ENCODE results near the gene MUC5AC.
"Not testable (repeated sequence)": the region's sequence is repeated elsewhere in the genome, so short reads cannot be mapped to it uniquely, and the experiment has no call there.

MUC5AC gene

DNA sequence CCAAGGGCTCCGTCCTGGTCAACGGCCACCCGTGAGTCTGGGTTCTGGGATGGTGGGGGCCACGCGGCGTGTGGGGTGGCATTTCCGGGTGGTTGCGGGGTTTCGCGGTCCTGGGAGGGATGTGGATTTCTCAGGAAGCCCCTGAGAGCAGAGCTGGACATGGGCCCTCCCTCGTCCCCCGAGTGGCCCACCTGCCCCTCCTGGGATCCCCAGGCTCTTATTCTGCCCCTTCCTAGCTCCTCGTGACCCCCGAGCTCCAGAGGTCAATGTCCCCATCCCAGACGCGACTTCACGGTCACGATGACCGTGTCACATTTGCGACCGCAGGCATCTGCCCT, 4.4 kb downstream of the MUC5AC start:
- no peak for DNase-seq (ENCODE audit: low read depth)

DNA sequence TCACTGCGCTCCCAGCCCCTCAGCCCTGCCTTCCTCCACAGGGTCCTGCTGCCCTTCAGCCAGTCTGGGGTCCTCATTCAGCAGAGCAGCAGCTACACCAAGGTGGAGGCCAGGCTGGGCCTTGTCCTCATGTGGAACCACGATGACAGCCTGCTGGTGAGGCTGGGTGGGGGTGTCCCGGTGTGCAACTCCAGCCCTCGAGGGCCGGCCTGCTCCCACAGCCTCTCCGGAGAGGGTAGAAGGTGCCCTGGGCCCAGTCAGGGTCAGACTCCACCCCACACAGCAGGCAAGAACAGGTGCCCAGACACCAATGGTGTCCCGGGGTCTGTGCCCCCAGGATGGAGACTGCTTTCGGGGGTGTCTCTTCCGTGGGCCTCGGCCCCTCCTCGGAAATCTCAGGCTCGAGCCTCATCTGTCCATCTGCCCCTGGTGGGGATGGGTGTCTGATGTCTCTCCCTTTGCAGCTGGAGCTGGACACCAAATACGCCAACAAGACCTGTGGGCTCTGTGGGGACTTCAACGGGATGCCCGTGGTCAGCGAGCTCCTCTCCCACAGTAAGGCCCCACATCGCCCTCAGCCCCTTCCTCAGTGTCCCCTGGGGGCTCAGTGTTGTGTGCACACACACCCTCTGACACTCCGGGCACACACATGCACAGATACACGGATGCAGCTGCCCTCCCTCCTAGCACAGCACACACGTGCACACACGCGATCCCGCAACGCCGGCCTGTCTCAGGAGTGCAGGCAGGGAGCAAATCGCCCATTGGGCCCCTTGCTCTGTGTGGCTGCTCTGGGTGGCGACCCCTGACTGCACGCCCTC, 4.9 kb downstream of the MUC5AC start:
- DNase-seq (ENCODE audit: low read depth), result no peak

DNA sequence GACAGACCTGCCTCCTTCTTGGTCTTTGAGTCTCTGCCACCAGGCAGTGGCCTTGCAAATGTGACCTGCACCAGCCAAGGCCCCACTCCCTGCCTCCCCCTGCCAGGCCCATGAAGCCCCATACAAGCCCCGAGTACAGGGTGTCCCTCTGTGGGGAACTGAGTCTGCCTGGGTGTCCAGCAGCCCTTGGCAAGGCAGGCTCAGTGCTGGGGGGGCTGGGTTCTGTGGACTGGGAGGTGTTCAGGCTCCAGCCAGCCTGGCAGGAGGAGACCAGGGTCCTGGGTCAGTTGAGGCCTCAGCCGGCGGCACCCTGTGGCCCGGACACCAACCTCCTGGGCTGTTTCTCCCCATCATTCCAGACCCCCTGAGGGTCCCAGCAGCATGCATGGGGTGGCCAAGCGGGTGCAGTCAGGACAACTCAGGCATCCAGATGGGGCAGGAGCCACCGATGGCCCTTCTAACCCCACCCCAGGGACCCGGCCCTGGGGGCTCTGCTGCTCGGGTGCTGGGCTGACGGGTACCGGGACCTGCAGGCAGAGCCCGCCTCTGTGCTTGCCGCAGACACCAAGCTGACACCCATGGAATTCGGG, 5.7 kb downstream of the MUC5AC start:
- DNase-seq (ENCODE audit: low read depth), result no peak

DNA sequence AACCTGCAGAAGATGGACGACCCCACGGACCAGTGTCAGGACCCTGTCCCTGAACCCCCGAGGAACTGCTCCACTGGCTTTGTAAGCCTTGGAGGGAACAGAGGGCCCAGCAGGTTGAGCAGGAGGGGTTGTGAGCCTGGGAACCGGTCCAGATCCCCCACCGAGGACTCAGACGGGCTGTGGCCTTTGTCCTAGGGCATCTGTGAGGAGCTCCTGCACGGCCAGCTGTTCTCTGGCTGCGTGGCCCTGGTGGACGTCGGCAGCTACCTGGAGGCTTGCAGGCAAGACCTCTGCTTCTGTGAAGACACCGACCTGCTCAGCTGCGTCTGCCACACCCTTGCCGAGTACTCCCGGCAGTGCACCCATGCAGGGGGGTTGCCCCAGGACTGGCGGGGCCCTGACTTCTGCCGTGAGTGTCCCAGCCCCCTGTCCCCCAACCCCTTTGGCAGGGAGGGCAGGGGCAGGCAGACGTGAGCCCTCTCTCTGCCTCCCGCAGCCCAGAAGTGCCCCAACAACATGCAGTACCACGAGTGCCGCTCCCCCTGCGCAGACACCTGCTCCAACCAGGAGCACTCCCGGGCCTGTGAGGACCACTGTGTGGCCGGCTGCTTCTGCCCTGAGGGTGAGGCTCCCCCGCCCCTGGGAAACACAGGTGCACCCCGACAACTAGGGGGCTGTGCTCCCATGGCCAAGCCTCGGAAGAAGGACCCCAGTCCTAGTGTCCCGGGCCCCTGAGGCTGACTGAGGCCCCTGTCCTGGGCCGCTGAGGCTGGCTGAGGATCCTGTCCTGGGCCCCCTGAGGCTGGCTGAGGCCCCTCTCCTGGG, 6.4 kb downstream of the MUC5AC start:
- DNase-seq (ENCODE audit: low read depth), result no peak

DNA sequence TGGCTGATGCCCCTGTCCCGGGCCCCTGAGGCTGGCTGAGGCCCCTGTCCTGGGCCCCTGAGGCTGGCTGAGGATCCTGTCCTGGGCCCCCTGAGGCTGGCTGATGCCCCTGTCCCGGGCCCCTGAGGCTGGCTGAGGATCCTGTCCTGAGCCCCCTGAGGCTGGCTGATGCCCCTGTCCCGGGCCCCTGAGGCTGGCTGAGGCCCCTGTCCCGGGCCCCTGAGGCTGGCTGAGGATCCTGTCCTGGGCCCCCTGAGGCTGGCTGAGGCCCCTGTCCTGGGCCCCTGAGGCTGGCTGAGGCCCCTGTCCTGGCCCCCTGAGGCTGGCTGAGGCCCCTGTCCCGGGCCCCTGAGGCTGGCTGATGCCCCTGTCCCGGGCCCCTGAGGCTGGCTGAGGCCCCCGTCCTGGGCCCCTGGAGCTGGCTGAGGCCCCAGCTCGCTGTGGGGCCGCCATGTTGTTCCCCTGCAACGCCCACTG, 7.1 kb downstream of the MUC5AC start:
- not testable (repeated sequence) for DNase-seq (ENCODE audit: low read depth)

DNA sequence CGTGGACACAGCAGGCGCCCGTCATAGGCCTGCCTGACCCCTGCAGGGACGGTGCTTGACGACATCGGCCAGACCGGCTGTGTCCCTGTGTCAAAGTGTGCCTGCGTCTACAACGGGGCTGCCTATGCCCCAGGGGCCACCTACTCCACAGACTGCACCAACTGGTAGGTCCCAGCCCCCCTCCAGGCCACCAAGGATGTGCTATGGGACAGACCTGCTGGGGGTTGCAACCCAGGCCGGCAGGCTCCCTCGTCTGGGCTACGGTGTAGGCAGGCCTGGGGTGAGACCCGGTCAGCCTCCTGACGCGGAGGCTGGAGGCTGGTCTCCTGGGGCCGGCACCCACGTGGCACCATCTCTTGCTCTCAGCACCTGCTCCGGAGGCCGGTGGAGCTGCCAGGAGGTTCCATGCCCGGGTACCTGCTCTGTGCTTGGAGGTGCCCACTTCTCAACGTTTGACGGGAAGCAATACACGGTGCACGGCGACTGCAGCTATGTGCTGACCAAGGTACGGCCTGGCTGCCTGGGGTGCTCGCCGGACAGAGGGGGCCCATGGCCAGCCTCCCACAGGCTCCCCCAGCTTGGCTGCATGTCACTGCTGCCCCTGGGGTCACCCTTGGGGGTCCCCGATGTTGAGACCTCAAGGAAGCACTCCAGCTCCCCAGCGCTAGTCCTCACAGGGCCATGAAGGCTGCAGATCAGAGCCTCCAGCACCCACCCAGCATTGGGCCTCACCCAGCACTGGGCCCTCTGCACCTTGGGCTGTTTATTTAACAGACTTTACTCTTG, 7.7 kb downstream of the MUC5AC start:
- DNase-seq (ENCODE audit: low read depth), result no peak

DNA sequence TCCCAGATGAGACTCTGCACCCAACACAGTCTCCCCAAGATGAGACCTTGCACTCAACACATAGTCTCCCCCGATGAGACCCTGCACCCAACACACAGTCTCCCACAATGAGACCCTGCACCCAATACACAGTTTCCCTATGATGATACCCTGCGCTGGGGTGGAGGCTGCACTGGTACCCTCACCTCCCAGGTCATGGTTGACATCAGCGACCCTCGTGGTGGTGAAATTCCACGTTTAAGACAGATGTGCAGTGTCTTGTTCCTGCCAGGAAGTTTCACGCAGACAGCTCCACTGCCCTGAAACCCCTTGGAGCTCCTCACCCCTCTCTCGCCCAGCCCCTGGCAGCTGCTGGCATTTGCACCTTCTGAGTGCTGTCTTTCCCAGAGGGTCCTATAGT, 9.5 kb downstream of the MUC5AC start:
- DNase-seq (ENCODE audit: low read depth), result no peak

DNA sequence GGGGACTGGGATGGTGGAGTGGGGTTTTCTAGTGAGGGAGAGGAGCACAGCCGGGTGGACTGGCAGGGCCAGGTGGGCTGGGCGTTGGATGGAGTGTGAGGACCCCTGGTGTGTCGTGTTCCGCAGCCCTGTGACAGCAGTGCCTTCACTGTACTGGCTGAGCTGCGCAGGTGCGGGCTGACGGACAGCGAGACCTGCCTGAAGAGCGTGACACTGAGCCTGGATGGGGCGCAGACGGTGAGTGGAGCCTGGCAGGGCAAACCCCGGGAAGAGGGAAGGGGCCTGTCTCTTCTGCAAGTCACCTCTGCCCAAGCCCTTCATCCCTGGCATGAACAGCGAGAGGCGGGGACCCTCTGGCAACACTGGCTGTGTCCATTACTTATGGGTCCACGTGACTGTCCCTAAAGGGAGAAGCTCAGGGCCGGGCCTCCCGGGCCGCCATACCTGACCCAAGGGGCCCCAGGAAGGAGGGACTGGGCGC, 10.0 kb downstream of the MUC5AC start:
- no peak for DNase-seq (ENCODE audit: low read depth)

DNA sequence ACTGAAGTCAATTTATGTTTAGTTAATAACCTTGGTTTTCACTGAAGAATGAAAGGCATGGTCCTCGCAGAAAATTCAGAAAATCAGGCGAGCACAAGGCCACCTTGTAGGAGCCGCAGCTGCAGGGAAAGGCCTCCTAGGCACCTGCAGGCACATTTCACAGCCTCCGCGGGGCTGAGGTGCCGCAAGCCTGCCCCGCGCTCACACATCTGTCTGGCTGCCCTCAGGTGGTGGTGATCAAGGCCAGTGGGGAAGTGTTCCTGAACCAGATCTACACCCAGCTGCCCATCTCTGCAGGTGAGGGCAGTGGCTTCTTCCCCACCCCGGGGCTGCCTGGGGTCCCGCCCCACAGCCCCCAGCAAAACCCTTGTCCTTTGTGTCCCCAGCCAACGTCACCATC, 10.5 kb downstream of the MUC5AC start:
- DNase-seq (ENCODE audit: low read depth), result no peak

DNA sequence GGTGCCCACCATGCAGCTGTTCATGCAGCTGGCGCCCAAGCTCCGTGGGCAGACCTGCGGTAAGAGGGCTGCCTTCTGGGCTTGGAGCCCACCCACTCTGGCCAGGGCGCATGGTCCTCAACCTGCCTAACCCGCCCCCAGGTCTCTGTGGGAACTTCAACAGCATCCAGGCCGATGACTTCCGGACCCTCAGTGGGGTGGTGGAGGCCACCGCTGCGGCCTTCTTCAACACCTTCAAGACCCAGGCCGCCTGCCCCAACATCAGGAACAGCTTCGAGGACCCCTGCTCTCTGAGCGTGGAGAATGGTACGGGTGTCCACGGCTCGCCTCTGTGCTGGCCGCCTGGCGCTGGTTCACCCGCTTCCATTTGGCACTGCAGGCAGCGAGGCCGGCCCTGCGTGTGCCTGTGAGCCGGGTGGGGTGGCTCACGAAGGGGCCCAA, 11.0 kb downstream of the MUC5AC start:
- DNase-seq (ENCODE audit: low read depth), result no peak

DNA sequence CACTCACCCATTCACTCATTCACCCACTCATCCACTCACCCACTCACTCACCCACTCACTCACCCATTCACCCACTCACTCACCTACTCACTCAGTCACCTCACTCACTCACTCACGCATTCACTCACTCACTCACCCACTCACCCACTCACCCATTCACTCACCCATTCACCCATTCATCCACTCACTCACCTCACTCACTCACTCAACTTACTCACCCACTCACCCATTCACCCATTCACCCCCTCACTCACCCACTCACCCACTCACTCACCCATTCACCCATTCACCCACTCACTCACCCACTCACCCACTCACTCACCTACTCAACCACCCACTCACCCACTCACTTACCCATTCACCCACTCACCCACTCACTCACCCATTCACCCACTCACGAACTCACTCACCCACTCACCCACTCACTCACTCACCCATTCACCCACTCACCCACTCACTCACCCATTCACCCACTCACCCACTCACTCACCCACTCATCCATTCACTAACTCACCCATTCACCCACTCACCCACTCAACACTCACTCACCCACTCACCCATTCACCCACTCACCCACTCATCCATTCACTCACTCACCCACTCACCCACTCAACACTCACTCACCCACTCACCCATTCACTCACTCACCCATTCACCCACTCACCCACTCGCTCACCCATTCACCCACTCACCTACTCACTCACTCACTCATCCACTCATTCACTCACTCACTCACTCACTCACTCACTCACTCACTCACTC, 13.7 kb downstream of the MUC5AC start:
- no peak for DNase-seq (ENCODE audit: low read depth)

DNA sequence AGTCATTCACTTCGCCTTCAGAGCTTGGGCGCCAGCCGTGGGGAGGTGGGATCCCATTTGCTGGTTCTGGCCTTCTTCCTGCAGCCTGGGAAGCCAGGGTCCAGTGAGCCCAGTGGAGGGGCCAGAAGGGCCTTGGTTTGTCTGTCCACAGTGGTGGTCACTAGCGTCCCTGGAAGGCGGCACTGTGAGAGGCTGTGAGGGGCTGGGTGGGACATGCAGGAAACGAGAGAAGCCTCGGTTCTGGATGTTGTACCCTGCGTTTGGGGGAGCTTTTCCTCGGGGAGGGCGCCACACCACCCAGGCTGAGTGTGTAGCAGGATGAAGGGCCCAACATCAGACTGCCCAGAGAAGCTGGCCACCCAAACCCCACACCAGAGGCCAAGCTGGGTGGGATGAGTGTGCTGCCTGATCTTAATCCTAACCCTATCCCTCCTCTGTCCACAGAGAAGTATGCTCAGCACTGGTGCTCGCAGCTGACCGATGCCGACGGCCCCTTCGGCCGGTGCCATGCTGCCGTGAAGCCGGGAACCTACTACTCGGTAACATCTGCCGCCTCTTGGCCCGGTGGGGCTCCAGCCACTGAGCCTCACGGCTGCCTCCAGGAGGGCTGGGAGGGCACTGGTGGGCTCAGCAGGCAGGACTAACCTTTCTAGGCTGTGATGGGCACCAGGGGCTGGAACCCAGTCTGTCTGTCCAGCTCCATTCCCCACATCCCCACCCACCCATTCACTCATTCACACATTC, 14.4 kb downstream of the MUC5AC start:
- DNase-seq (ENCODE audit: low read depth), result no peak

DNA sequence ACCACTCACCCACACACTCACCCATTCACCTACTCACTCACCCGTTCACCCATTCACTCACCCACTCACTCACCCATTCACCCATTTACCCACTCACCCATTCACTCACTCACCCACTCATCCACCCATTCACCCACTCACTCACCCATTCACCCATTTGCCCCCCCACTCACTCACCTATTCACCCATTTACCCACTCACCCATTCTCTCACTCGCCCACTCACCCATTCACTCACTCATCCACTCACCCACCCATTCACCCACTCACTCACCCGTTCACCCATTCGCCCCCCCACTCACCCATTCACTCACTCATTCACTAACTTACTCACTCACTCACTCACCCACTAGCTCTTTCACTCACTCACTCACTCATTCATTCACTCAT, 15.0 kb downstream of the MUC5AC start:
- DNase-seq (ENCODE audit: low read depth), result no peak

DNA sequence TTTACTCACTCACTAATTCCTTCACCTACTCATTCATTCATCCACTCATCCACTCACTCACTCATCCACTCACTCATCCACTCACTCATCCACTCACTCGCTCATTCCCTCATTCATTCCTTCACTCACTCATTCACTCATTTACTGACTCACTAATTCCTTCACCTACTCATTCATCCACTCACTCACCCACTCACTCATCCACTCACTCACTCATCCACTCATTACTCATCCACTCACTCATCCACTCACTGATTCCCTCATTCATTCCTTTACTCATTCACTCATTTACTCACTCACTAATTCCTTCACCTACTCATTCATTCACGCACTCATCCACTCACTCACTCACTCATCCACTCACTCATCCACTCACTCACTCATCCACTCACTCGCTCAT, 15.6 kb downstream of the MUC5AC start:
- not testable (repeated sequence) for DNase-seq (ENCODE audit: low read depth)

DNA sequence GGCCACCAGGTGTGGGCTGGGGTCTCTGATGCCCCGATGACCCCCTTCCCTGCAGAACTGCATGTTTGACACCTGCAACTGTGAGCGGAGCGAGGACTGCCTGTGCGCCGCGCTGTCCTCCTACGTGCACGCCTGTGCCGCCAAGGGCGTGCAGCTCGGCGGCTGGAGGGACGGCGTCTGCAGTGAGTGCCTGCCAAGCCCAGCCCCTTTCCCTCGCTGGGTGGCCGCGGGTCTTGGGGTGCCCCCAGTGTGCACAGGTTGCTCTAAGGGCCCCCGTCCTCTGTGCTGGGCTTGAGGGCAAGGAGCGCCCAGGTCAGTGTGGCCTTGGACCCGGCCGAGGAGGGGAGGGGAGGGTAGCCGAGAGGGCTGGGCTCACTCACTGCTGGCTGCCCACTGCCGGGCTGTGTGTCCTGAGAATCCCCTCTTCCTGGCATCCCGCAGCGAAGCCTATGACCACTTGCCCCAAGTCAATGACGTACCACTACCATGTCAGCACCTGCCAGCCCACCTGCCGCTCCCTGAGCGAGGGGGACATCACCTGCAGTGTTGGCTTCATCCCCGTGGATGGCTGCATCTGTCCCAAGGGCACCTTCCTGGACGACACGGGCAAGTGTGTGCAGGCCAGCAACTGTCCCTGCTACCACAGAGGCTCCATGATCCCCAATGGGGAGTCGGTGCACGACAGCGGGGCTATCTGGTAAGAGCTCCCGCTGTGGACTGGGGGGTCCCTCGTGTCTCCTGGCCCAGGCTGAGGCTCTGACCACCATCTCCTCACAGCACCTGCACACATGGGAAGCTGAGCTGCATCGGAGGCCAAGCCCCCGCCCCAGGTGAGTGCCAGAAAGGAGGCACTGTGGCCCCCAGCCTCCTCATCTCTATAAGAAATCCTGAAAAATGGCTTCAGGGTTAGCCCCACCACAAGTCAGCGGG, 17.0 kb downstream of the MUC5AC start:
- DNase-seq (ENCODE audit: low read depth), result no peak

DNA sequence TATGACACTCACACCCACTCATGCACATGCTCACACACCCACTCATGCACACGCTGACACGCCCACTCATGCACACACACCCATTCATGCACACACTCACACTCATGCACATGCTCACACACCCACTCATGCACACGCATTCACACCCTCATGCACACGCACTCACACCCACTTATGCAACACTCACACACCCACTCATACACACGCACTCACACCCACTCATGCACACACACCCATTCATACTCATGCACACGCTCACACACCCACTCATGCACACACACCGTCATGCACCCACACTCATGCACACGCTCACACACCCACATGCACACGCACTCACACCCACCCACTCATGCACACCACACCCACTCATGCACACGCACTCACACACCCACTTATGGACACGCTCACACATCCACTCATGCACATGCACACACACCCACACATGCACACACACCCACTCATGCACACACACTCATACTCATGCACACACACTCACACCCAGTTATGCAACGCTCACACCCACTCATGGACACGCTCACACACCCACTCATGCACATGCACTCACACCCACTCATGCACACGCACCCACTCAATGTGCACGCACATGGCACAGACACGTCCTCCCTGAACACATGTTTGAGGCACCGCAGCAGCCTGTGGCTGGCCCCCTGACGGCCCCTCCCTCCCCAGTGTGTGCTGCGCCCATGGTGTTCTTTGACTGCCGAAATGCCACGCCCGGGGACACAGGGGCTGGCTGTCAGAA, 17.9 kb downstream of the MUC5AC start:
- no peak for DNase-seq (ENCODE audit: low read depth)

DNA sequence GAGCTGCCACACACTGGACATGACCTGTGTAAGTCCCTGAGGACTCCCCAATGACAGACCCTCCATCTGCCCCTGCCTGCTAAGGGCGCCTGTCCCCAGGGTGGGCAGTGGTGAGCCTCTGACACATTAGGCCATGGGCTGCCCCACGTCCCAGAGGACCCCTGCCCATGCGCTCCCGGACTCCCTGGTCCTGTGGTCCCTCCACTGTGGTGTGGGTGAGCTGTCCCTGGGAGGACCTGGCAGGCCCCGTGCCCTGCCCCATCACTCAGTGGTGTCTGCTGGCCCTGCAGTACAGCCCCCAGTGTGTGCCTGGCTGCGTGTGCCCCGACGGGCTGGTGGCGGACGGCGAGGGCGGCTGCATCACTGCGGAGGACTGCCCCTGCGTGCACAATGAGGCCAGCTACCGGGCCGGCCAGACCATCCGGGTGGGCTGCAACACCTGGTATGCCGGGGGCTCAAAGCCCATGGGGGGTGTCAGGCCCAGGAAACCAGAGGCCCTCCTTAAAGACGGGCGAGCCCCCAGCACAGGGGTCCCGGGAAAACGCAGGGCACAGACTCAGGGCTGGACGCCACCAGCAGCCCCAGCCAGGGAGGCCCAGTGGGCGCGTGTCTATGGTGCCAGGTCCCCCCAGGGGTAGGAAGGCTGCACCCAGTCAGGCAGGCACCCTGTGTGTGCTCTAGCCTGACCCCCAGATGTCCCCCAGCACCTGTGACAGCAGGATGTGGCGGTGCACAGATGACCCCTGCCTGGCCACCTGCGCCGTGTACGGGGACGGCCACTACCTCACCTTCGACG, 18.7 kb downstream of the MUC5AC start:
- DNase-seq (ENCODE audit: low read depth), result no peak
